ENCODE data around the gene TUBB2B.

TUBB2B gene

GRCh38 chr6:3271756-3272155, 44.3 kb upstream of the TUBB2B start:
- TF ChIP-seq CTCF (IDR thresholded peaks at IDR 0.05; ENCODE audit: borderline replicate concordance, control extremely low read depth, extremely low read depth, insufficient read depth, missing control alignments) = no peak
- in situ Hi-C loops (cut with MboI; ENCODE audit: low sequenced_read_pairs, unreplicated experiment) = no loop called here
- no peak for DNase-seq (ENCODE audit: low spot score)

- TF ChIP-seq CTCF (IDR thresholded peaks at IDR 0.05; ENCODE audit: borderline replicate concordance, control extremely low read depth, extremely low read depth, insufficient read depth, missing control alignments) = no peak
Measured at GRCh38 chr6:3270258-3270657, 42.8 kb upstream of the TUBB2B start.

GRCh38 chr6:3269281-3269975, 42.0 kb upstream of the TUBB2B start:
- in situ Hi-C loops (cut with MboI; ENCODE audit: low sequenced_read_pairs, unreplicated experiment) = no loop called here
- no peak for DNase-seq (ENCODE audit: low spot score)
- TF ChIP-seq CTCF (IDR thresholded peaks at IDR 0.05; ENCODE audit: borderline replicate concordance, control extremely low read depth, extremely low read depth, insufficient read depth, missing control alignments) = no peak

More at GRCh38 chr6:3270258-3270657, 42.8 kb upstream of the TUBB2B start:
- no peak for DNase-seq (ENCODE audit: low spot score)
- in situ Hi-C loops (cut with MboI; ENCODE audit: low sequenced_read_pairs, unreplicated experiment) = no loop called here

GRCh38 chr6:3268680-3269079, 41.2 kb upstream of the TUBB2B start:
- TF ChIP-seq CTCF (IDR thresholded peaks at IDR 0.05; ENCODE audit: borderline replicate concordance, control extremely low read depth, extremely low read depth, insufficient read depth, missing control alignments) = no peak
- in situ Hi-C loops (cut with MboI; ENCODE audit: low sequenced_read_pairs, unreplicated experiment) = no loop called here
- DNase-seq (ENCODE audit: low spot score) = no peak

- no peak for TF ChIP-seq CTCF (IDR thresholded peaks at IDR 0.05; ENCODE audit: borderline replicate concordance, control extremely low read depth, extremely low read depth, insufficient read depth, missing control alignments)
- DNase-seq (ENCODE audit: low spot score) = no peak
- in situ Hi-C loops (cut with MboI; ENCODE audit: low sequenced_read_pairs, unreplicated experiment) = no loop called here
Measured at GRCh38 chr6:3267162-3267561, 39.7 kb upstream of the TUBB2B start.

GRCh38 chr6:3266170-3266569, 38.7 kb upstream of the TUBB2B start:
- no peak for TF ChIP-seq CTCF (IDR thresholded peaks at IDR 0.05; ENCODE audit: borderline replicate concordance, control extremely low read depth, extremely low read depth, insufficient read depth, missing control alignments)
- DNase-seq (ENCODE audit: low spot score) = no peak
- in situ Hi-C loops (cut with MboI; ENCODE audit: low sequenced_read_pairs, unreplicated experiment) = no loop called here

Data from GM13976 (cell line).